ENCODE results near the gene HEXIM2. TPM values are rescaled to one million over a fixed set of nuclear protein-coding genes. Genes with fewer than 3 reads are reported as not detected.

HEXIM2 gene
- total RNA-seq, 1 donor from 2014 or later = 13.0 TPM

DNA sequence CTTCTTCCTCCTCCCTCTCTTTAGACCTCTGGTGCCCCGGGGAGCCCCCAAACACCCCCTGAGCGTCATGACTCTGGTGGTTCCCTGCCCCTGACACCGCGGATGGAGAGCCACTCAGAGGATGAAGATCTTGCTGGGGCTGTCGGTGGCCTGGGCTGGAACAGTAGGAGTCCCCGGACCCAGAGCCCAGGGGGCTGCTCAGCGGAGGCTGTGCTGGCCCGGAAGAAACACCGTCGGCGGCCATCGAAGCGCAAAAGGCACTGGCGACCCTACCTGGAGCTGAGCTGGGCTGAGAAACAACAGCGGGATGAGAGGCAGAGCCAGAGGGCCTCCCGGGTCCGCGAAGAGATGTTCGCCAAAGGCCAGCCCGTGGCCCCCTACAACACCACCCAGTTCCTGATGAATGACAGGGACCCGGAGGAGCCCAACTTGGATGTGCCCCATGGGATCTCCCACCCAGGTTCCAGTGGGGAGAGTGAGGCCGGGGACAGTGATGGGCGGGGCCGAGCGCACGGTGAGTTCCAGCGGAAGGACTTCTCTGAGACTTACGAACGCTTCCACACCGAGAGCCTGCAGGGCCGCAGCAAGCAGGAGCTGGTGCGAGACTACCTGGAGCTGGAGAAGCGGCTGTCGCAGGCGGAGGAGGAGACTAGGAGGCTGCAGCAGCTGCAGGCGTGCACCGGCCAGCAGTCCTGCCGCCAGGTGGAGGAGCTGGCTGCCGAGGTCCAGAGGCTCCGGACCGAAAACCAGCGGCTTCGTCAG is 7.5 kb downstream of the HEXIM2 start:
- no peaks in the 10 kb centered on the region for H3K9me3 Mint-ChIP-seq (ENCODE audit: unreplicated experiment)
- no peak for TF ChIP-seq CTCF (IDR thresholded peaks at IDR 0.05; ENCODE audit: unreplicated experiment)
- H3K4me1 Mint-ChIP-seq (ENCODE audit: unreplicated experiment) = peaks cover 22% of the 10 kb centered on the region
- H3K27ac Mint-ChIP-seq (ENCODE audit: unreplicated experiment) = no peak overlapping the region
- H3K36me3 Mint-ChIP-seq (ENCODE audit: low read depth, unreplicated experiment) = no peaks in the 10 kb centered on the region
- no peak overlapping the region for H3K4me3 Mint-ChIP-seq (ENCODE audit: unreplicated experiment)
- H3K27me3 Mint-ChIP-seq (ENCODE audit: unreplicated experiment) = peaks cover 3% of the 10 kb centered on the region
- no peak for DNase-seq (ENCODE audit: low spot score)

DNA sequence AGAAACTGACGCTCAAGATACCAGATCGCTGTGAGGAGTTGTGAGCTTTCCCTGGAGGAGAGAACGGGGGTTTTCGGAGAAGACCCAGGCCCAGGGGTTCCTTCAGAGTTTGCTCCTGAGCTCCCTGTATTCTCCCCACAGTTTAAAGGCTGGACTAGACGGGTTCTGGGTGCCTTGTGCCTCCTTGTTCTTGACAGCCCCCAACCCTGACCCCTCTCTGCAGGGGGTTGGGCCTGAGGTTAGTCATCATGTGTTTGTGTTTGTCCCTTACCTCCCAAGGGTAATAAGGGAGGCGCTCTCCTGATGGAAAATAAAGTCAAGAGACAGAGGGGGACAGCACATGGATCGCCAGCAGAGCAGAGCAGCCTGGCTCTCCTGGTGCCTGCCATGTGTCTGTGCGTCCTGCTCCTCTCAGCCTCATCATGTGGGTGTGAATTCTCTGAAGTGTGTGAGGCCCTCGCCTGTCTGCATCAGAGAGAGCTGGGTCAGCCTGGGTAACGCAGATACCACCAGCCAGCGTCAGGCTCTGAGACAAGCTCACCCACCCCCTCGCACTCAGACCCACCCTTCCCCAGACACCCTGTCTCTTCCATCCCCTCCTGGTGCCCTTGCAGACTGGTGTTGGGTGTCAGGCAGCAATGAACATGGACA is 8.7 kb downstream of the HEXIM2 start:
- DNase-seq (ENCODE audit: low spot score) = no peak
- H3K4me1 Mint-ChIP-seq (ENCODE audit: unreplicated experiment) = peaks cover 22% of the 10 kb centered on the region
- no peaks in the 10 kb centered on the region for H3K9me3 Mint-ChIP-seq (ENCODE audit: unreplicated experiment)
- peaks cover 3% of the 10 kb centered on the region for H3K27me3 Mint-ChIP-seq (ENCODE audit: unreplicated experiment)
- TF ChIP-seq CTCF (IDR thresholded peaks at IDR 0.05; ENCODE audit: unreplicated experiment) = no peak
- H3K36me3 Mint-ChIP-seq (ENCODE audit: low read depth, unreplicated experiment) = no peaks in the 10 kb centered on the region
- H3K27ac Mint-ChIP-seq (ENCODE audit: unreplicated experiment) = peak overlapping the region; percentile 88
- no peak overlapping the region for H3K4me3 Mint-ChIP-seq (ENCODE audit: unreplicated experiment)

GRCh38 chr17:45170931-45171337 is 9.3 kb downstream of the HEXIM2 start:
- no peak for DNase-seq (ENCODE audit: low spot score)
- TF ChIP-seq CTCF (IDR thresholded peaks at IDR 0.05; ENCODE audit: unreplicated experiment) = no peak
- H3K27me3 Mint-ChIP-seq (ENCODE audit: unreplicated experiment) = peaks cover 3% of the 10 kb centered on the region
- no peak overlapping the region for H3K4me3 Mint-ChIP-seq (ENCODE audit: unreplicated experiment)
- H3K4me1 Mint-ChIP-seq (ENCODE audit: unreplicated experiment) = peaks cover 22% of the 10 kb centered on the region
- H3K27ac Mint-ChIP-seq (ENCODE audit: unreplicated experiment) = peak overlapping the region; percentile 88
- H3K36me3 Mint-ChIP-seq (ENCODE audit: low read depth, unreplicated experiment) = no peaks in the 10 kb centered on the region
- H3K9me3 Mint-ChIP-seq (ENCODE audit: unreplicated experiment) = no peaks in the 10 kb centered on the region

DNA sequence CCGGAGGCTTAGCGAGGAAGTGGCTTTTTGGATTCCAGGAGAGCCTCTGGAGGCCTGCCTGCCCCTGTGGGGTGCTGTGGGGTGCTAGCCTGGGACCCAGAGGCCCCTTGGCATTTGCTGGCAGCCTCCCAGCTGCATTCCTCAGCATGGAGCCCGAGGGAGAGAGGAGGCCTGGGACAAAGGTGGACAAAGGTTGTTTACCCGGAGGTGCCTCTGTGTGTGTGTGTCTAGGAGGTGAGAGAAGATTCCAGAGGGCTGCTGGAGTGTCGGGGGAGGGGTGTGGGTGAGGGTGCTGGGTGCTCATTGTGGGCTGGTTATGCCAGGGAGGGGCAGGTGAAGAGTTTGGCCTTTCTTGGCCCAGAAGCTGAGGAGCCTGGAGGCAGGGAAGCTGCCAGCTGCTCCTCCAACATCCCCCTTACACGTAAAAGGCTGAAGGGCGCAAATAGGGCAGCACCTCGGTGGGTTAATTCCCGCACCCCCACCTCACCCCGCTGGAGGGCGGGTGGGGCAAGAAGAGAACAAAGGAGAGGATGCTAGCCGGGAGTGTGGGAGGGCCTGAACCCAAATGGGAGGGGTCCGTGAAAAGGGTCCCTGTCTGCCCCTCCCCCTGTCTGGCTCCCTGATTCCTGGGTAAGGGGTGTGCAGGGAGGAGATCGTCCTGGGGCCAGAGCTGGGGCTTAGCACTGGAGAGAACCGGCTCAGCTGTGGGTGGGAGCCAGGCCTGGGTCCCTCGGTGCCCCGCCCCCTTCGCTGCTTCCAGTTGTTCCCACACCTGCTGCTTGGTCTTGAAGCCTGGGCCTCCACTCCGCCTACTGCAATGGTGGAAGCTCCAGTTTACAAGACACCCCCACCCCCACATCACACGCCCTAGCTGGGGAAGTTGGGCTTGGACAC is 9.9 kb downstream of the HEXIM2 start:
- Mint-ChIP-seq H3K36me3 (ENCODE audit: low read depth, unreplicated experiment) (no peaks in the 10 kb centered on the region), H3K27ac (ENCODE audit: unreplicated experiment) (peak overlapping the region; percentile 88), H3K27me3 (ENCODE audit: unreplicated experiment) (peaks cover 3% of the 10 kb centered on the region), H3K4me1 (ENCODE audit: unreplicated experiment) (peaks cover 22% of the 10 kb centered on the region), H3K4me3 (ENCODE audit: unreplicated experiment) (no peak overlapping the region), H3K9me3 (ENCODE audit: unreplicated experiment) (no peaks in the 10 kb centered on the region)
- TF ChIP-seq CTCF (IDR thresholded peaks at IDR 0.05; ENCODE audit: unreplicated experiment) = no peak
- DNase-seq (ENCODE audit: low spot score) = no peak

All from endothelial cell (in vitro differentiated cells).